Neural progenitor cell (in vitro differentiated cells): ENCODE results near the gene PNKP. TPM values are rescaled to one million over a fixed set of nuclear protein-coding genes. Genes with fewer than 3 reads are reported as not detected.
A peak's percentile ranks its signal among the peaks of the same experiment; 100 is the strongest.

Experiments used
- DNase-seq: peaks from one replicate; pipeline ENCODE4 v3.0.0-alpha.2; 2016; ENCODE audit warnings: low spot score
- H2AFZ ChIP-seq: fragments of 200-600 bp; sonication (generic); replicated peaks from 2 replicates; pipeline ENCODE4 v1.6.1; 2016; ENCODE audit warnings: antibody characterized with exemption
- H3F3A ChIP-seq: fragments of 200-600 bp; sonication (generic); 2 replicates; pipeline ENCODE4 v1.6.1; 2016; ENCODE audit warnings: antibody characterized with exemption, low read depth
- H3K27ac ChIP-seq: fragments of 200-600 bp; sonication (generic); 2 replicates; pipeline ENCODE4 v1.5.1; 2016; ENCODE audit warnings: mild to moderate bottlenecking
- H3K27me3 ChIP-seq: fragments of 200-600 bp; sonication (generic); 2 replicates; pipeline ENCODE4 v1.6.1; 2016; ENCODE audit warnings: mild to moderate bottlenecking, moderate library complexity
- H3K36me3 ChIP-seq: fragments of 200-600 bp; sonication (generic); 2 replicates; pipeline ENCODE4 v1.5.1; 2016
- H3K4me1 ChIP-seq: fragments of 200-600 bp; sonication (generic); 2 replicates; pipeline ENCODE4 v1.6.1; 2016; ENCODE audit warnings: mixed run types
- H3K4me2 ChIP-seq: fragments of 200-600 bp; sonication (generic); 2 replicates; pipeline ENCODE4 v1.6.1; 2016
- H3K4me3 ChIP-seq: fragments of 200-600 bp; sonication (generic); 2 replicates; pipeline ENCODE4 v1.5.1; 2016
- H3K79me2 ChIP-seq: fragments of 200-600 bp; sonication (generic); 2 replicates; pipeline ENCODE4 v1.6.1; 2016; ENCODE audit warnings: low read depth
- H3K9ac ChIP-seq: fragments of 200-600 bp; sonication (generic); 2 replicates; pipeline ENCODE4 v1.6.1; 2016
- H3K9me3 ChIP-seq: fragments of 200-600 bp; sonication (generic); 2 replicates; pipeline ENCODE4 v1.5.1; 2016; ENCODE audit warnings: low read depth
- H4K20me1 ChIP-seq: fragments of 200-600 bp; sonication (generic); 2 replicates; pipeline ENCODE4 v1.6.1; 2016; ENCODE audit warnings: low read depth
- H3K27ac Mint-ChIP-seq: 3 replicates; pipeline ENCODE4 v1.8.0; 2021; ENCODE audit warnings: mixed read lengths
- H3K27me3 Mint-ChIP-seq: 2 replicates; pipeline ENCODE4 v1.8.0; 2022; ENCODE audit warnings: low read depth, mild to moderate bottlenecking, inconsistent platforms, moderate library complexity, mixed read lengths; ENCODE audit not compliant: insufficient read depth
- H3K36me3 Mint-ChIP-seq: 3 replicates; pipeline ENCODE4 v1.8.0; 2021; ENCODE audit warnings: mixed read lengths
- H3K4me1 Mint-ChIP-seq: 3 replicates; pipeline ENCODE4 v1.8.0; 2021; ENCODE audit warnings: mixed read lengths
- H3K4me3 Mint-ChIP-seq: 3 replicates; pipeline ENCODE4 v1.8.0; 2021; ENCODE audit warnings: mild to moderate bottlenecking, moderate library complexity, mixed read lengths
- H3K9me3 Mint-ChIP-seq: 3 replicates; pipeline ENCODE4 v1.8.0; 2020; ENCODE audit warnings: mixed read lengths
- EZH2 ChIP-seq: fragments of 200-600 bp; sonication (generic); IDR thresholded peaks from 2 replicates; pipeline ENCODE4 v1.6.1; 2017; ENCODE audit warnings: antibody characterized with exemption, mild to moderate bottlenecking, moderate library complexity
- EZH2phosphoT487 ChIP-seq: fragments of 200-600 bp; sonication (generic); IDR thresholded peaks from 2 replicates; pipeline ENCODE4 v1.6.1; 2017; ENCODE audit warnings: antibody characterized with exemption
- total RNA-seq: library from RNA; depleted of rRNA; stranded (reverse); fragments of >200 nt; gene quantifications from 2 replicates; pipeline ENCODE4 v1.2.3, GENCODE V29; 2015; ENCODE audit warnings: low replicate concordance
- TF ChIP-seq, protein P1 (sequence below): fragments of 200-600 bp; sonication (generic); IDR thresholded peaks from 2 replicates; pipeline ENCODE4 v1.5.1; 2017; ENCODE audit warnings: antibody characterized with exemption, mild to moderate bottlenecking

PNKP gene
- total RNA-seq, 1 donor from 2014 or later: 41.1 TPM

GRCh38 chr19:49837425-49837824 is 30.0 kb downstream of the PNKP start:
- Histone ChIP-seq H2AFZ (no peak overlapping the region), H3K27me3 (no peaks in the 10 kb centered on the region), H3K9me3 (no peaks in the 10 kb centered on the region), H3K79me2 (no peaks in the 10 kb centered on the region), H3K4me2 (no peak overlapping the region), H3K9ac (no peak overlapping the region), H3F3A (peaks cover 1% of the 10 kb centered on the region), H3K27ac (no peak overlapping the region), H3K36me3 (no peaks in the 10 kb centered on the region), H4K20me1 (peaks cover 8% of the 10 kb centered on the region), H3K4me3 (no peak overlapping the region), H3K4me1 (no peaks in the 10 kb centered on the region)
- Mint-ChIP-seq H3K36me3 (peaks cover 47% of the 10 kb centered on the region), H3K9me3 (no peaks in the 10 kb centered on the region), H3K27me3 (peaks cover 2% of the 10 kb centered on the region), H3K4me1 (peaks cover 2% of the 10 kb centered on the region), H3K4me3 (peak overlapping the region; percentile 64), H3K27ac (peak overlapping the region; percentile 16)
- no peak for TF ChIP-seq EZH2phosphoT487
- TF ChIP-seq EZH2: no peak
- TF ChIP-seq, protein P1, sequence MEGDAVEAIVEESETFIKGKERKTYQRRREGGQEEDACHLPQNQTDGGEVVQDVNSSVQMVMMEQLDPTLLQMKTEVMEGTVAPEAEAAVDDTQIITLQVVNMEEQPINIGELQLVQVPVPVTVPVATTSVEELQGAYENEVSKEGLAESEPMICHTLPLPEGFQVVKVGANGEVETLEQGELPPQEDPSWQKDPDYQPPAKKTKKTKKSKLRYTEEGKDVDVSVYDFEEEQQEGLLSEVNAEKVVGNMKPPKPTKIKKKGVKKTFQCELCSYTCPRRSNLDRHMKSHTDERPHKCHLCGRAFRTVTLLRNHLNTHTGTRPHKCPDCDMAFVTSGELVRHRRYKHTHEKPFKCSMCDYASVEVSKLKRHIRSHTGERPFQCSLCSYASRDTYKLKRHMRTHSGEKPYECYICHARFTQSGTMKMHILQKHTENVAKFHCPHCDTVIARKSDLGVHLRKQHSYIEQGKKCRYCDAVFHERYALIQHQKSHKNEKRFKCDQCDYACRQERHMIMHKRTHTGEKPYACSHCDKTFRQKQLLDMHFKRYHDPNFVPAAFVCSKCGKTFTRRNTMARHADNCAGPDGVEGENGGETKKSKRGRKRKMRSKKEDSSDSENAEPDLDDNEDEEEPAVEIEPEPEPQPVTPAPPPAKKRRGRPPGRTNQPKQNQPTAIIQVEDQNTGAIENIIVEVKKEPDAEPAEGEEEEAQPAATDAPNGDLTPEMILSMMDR: no peak
- DNase-seq: no peak

GRCh38 chr19:49837009-49837310 is 30.4 kb downstream of the PNKP start:
- Histone ChIP-seq H3K4me3 (no peak overlapping the region), H2AFZ (no peak overlapping the region), H3K36me3 (no peaks in the 10 kb centered on the region), H3K27ac (no peak overlapping the region), H3K9me3 (no peaks in the 10 kb centered on the region), H3F3A (no peaks in the 10 kb centered on the region), H3K4me1 (no peaks in the 10 kb centered on the region), H3K79me2 (no peaks in the 10 kb centered on the region), H3K4me2 (no peak overlapping the region), H3K9ac (no peak overlapping the region), H3K27me3 (no peaks in the 10 kb centered on the region), H4K20me1 (peaks cover 8% of the 10 kb centered on the region)
- TF ChIP-seq EZH2phosphoT487 (no peak), EZH2 (no peak)
- TF ChIP-seq, protein P1: no peak
- Mint-ChIP-seq H3K4me1 (peaks cover 2% of the 10 kb centered on the region), H3K4me3 (peak overlapping the region; percentile 64), H3K27me3 (peaks cover 2% of the 10 kb centered on the region), H3K27ac (peak overlapping the region; percentile 16), H3K36me3 (peaks cover 47% of the 10 kb centered on the region), H3K9me3 (no peaks in the 10 kb centered on the region)
- DNase-seq: no peak

- Histone ChIP-seq H3K9me3 (no peaks in the 10 kb centered on the region), H4K20me1 (peaks cover 8% of the 10 kb centered on the region), H3K36me3 (no peaks in the 10 kb centered on the region), H2AFZ (no peak overlapping the region), H3K27me3 (no peaks in the 10 kb centered on the region), H3K4me3 (no peak overlapping the region), H3K4me2 (no peak overlapping the region), H3K4me1 (no peaks in the 10 kb centered on the region), H3F3A (no peaks in the 10 kb centered on the region), H3K27ac (no peak overlapping the region), H3K9ac (no peak overlapping the region), H3K79me2 (no peaks in the 10 kb centered on the region)
- Mint-ChIP-seq H3K27me3 (peaks cover 2% of the 10 kb centered on the region), H3K9me3 (no peaks in the 10 kb centered on the region), H3K4me3 (no peak overlapping the region), H3K36me3 (peaks cover 51% of the 10 kb centered on the region), H3K27ac (no peak overlapping the region), H3K4me1 (peaks cover 2% of the 10 kb centered on the region)
- no peak for DNase-seq
- TF ChIP-seq EZH2phosphoT487 (no peak), EZH2 (no peak)
- TF ChIP-seq, protein P1: no peak
Observed at GRCh38 chr19:49836176-49837008, 31.0 kb downstream of the PNKP start.
